GM23338 (cell line): Measurements from ENCODE around the gene COLQ. TPM values are rescaled to one million over a fixed set of nuclear protein-coding genes. Genes with fewer than 3 reads are reported as not detected.

Source experiments
- ATAC-seq: fragments of 200-7000 bp; cut with Tn5 transposase; 3 replicates; pipeline ENCODE4 v1.9.1; 2020
- DNase-seq: peaks from one replicate; pipeline ENCODE4 v3.0.0-alpha.2; 2015; ENCODE audit warnings: low spot score
- H2AFZ ChIP-seq: fragments of 200-600 bp; sonication (generic); 2 replicates; pipeline ENCODE4 v1.8.0; 2016; ENCODE audit warnings: antibody characterized with exemption, mild to moderate bottlenecking, moderate library complexity
- H3F3A ChIP-seq: fragments of 200-600 bp; sonication (generic); replicated peaks from 2 replicates; pipeline ENCODE4 v1.8.0; 2017; ENCODE audit warnings: antibody characterized with exemption, mixed run types, low read depth
- H3K27ac ChIP-seq: fragments of 200-600 bp; sonication (generic); 2 replicates; pipeline ENCODE4 v1.6.1; 2016; ENCODE audit warnings: low read depth
- H3K27me3 ChIP-seq: fragments of 200-600 bp; sonication (generic); 2 replicates; pipeline ENCODE4 v1.8.0; 2016; ENCODE audit warnings: mild to moderate bottlenecking, mixed run types, moderate library complexity; ENCODE audit not compliant: insufficient read depth
- H3K36me3 ChIP-seq: fragments of 200-600 bp; sonication (generic); 2 replicates; pipeline ENCODE4 v1.8.0; 2016; ENCODE audit warnings: mild to moderate bottlenecking; ENCODE audit not compliant: insufficient read depth
- H3K4me1 ChIP-seq: fragments of 200-600 bp; sonication (generic); 2 replicates; pipeline ENCODE4 v1.8.0; 2016; ENCODE audit warnings: mild to moderate bottlenecking, moderate library complexity; ENCODE audit not compliant: insufficient read depth
- H3K4me2 ChIP-seq: fragments of 200-600 bp; sonication (generic); 2 replicates; pipeline ENCODE4 v1.7.1; 2017; ENCODE audit warnings: mixed run types
- H3K4me3 ChIP-seq: fragments of 200-600 bp; sonication (generic); 2 replicates; pipeline ENCODE4 v1.6.1; 2016; ENCODE audit warnings: mixed run types
- H3K79me2 ChIP-seq: fragments of 200-600 bp; sonication (generic); replicated peaks from 2 replicates; pipeline ENCODE4 v1.8.0; 2017; ENCODE audit warnings: mild to moderate bottlenecking; ENCODE audit not compliant: insufficient read depth
- H3K9me2 ChIP-seq: fragments of 200-600 bp; sonication (generic); 2 replicates; pipeline ENCODE4 v1.8.0; 2017; ENCODE audit not compliant: insufficient read depth
- H4K20me1 ChIP-seq: fragments of 200-600 bp; sonication (generic); replicated peaks from 2 replicates; pipeline ENCODE4 v1.8.0; 2017; ENCODE audit warnings: mild to moderate bottlenecking; ENCODE audit not compliant: insufficient read depth
- H3K27ac Mint-ChIP-seq: 2 replicates; pipeline ENCODE4 v1.8.0; 2020; ENCODE audit warnings: inconsistent platforms, mild to moderate bottlenecking, moderate library complexity, mixed read lengths
- H3K27me3 Mint-ChIP-seq: 3 replicates; pipeline ENCODE4 v1.8.0; 2022; ENCODE audit warnings: low read depth, mild to moderate bottlenecking, moderate library complexity, mixed read lengths, inconsistent platforms; ENCODE audit not compliant: insufficient read depth, poor library complexity
- H3K36me3 Mint-ChIP-seq: 3 replicates; pipeline ENCODE4 v1.8.0; 2021; ENCODE audit warnings: low read depth, mild to moderate bottlenecking, inconsistent platforms, moderate library complexity, mixed read lengths
- H3K4me1 Mint-ChIP-seq: 3 replicates; pipeline ENCODE4 v1.8.0; 2020; ENCODE audit warnings: mild to moderate bottlenecking, inconsistent platforms, mixed read lengths
- H3K4me3 Mint-ChIP-seq: 3 replicates; pipeline ENCODE4 v1.8.0; 2021; ENCODE audit warnings: moderate library complexity, mild to moderate bottlenecking, inconsistent platforms, mixed read lengths
- H3K9me3 Mint-ChIP-seq: 3 replicates; pipeline ENCODE4 v1.8.0; 2020; ENCODE audit warnings: moderate library complexity, mild to moderate bottlenecking, inconsistent platforms, mixed read lengths
- CREB1 ChIP-seq: fragments of 250-450 bp; sonication (Bioruptor Pico); IDR thresholded peaks from 2 replicates; pipeline ENCODE4 v1.5.0; 2020; ENCODE audit warnings: low read depth, mild to moderate bottlenecking, moderate library complexity
- CTCF ChIP-seq, 2 experiments: fragments of 200-600 bp in 1 of 2; sonication (generic) in 1 of 2; conservative IDR thresholded peaks; 2 replicates each; pipeline versions ENCODE4 v1.5.1 to v1.6.1; 2016 to 2017; ENCODE audit warnings: antibody characterized with exemption in 2 of 2, low read depth in 2 of 2, mild to moderate bottlenecking in 2 of 2, moderate library complexity in 1 of 2
- ETS1 ChIP-seq: IDR thresholded peaks from 2 replicates; pipeline ENCODE4 v1.6.1; 2016; ENCODE audit warnings: antibody characterized with exemption
- EZH2 ChIP-seq: fragments of 200-600 bp; sonication (generic); IDR thresholded peaks from one replicate; pipeline ENCODE4 v1.8.0; 2017; ENCODE audit warnings: antibody characterized with exemption, mild to moderate bottlenecking, low read depth; ENCODE audit not compliant: unreplicated experiment
- EZH2phosphoT487 ChIP-seq: fragments of 200-600 bp; sonication (generic); IDR thresholded peaks from one replicate; pipeline ENCODE4 v1.8.1; 2018; ENCODE audit warnings: antibody characterized with exemption; ENCODE audit not compliant: unreplicated experiment
- JUNB ChIP-seq: IDR thresholded peaks from one replicate; pipeline ENCODE4 v1.6.1; 2016; ENCODE audit warnings: antibody characterized with exemption; ENCODE audit not compliant: unreplicated experiment
- ZNF114 ChIP-seq: fragments of 250-450 bp; sonication (Bioruptor Pico); IDR thresholded peaks from 2 replicates; pipeline ENCODE4 v1.5.0; 2020; ENCODE audit warnings: mild to moderate bottlenecking, moderate library complexity
- ZNF331 ChIP-seq: fragments of 250-450 bp; sonication (Bioruptor Pico); IDR thresholded peaks from 2 replicates; pipeline ENCODE4 v1.5.0; 2020; ENCODE audit warnings: low read depth, mild to moderate bottlenecking, moderate library complexity
- polyA plus RNA-seq: library from polyadenylated mRNA; unstranded; fragments of >200 nt; fragmentation: Nextera tagmentation; extraction: Ambion mirVana; gene quantifications from 2 replicates; pipeline ENCODE4 v1.2.1, GENCODE V29; 2016
- total RNA-seq: library from RNA; depleted of rRNA; stranded (reverse); fragments of >200 nt; shearing (Covaris generic); gene quantifications from 2 replicates; pipeline ENCODE4 v1.2.3, GENCODE V29; 2014

The COLQ gene
- total and polyA plus RNA-seq, 2 experiments from 2014 or later, result 0.78 to 2.0 TPM

DNA sequence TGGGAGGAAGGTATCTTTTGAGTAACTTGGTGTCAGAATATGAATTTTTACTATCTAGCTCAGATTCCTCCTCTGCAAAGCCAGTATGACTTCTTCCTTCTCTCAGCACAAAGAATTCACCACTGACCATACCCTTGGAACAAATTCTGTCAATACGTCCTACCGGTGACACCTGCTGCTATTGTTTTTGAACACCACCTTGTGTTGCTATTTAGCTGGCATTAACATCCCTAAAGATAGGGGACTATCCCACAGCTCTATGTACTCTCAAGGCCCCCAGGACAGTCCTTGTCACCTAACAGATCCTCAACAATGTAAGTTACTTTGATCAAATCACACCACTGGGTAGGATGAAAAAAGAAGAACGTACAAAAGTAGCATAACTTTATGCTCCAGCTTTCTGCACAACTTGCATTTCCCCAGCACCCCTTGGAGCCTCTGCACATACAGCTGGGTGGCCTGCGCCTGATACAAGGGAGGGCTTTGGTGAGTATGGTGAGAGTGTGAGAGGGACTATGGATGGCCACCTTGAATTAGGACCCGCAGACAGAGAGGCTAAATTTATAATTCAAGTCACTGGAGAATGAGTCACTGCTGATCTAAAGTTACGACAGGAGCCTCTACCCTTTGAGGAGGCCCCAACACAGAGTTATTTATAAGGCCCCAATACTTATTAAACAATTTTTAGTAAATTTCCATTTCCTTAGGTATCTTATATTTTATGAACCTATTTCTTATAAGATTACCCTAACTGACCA lies 2.3 kb upstream of the COLQ start:
- H2AFZ ChIP-seq, result no peak overlapping the region
- H3K4me3 ChIP-seq, result no peak overlapping the region
- H4K20me1 ChIP-seq, result no peaks in the 10 kb centered on the region
- Mint-ChIP-seq H3K4me1 (peaks cover 32% of the 10 kb centered on the region), H3K27me3 (peaks cover 27% of the 10 kb centered on the region), H3K27ac (no peak overlapping the region), H3K4me3 (no peak overlapping the region), H3K9me3 (no peaks in the 10 kb centered on the region; the same call in 2 of the 3 replicates), H3K36me3 (no peaks in the 10 kb centered on the region)
- no peak; the same call in 2 of the 3 replicates for ATAC-seq
- H3K27me3 ChIP-seq, result peaks cover 21% of the 10 kb centered on the region
- H3K4me2 ChIP-seq, result no peak overlapping the region
- peak; percentile 26 for DNase-seq
- no peaks in the 10 kb centered on the region; the same call in 1 of the 2 replicates for H3K9me2 ChIP-seq
- TF ChIP-seq ETS1 (no peak), ZNF331 (CRISPR knock-in tag) (no peak), ZNF114 (CRISPR knock-in tag) (no peak), EZH2 (no peak), EZH2phosphoT487 (no peak), CTCF (conservative IDR thresholded peaks at IDR 0.05; ENCODE audit: low read depth in 2 of 2) (peak in 1 of 2 experiments; percentile 14; a peak in 1 of 4 replicates), JUNB (no peak), CREB1 (no peak)
- no peaks in the 10 kb centered on the region for H3F3A ChIP-seq
- H3K36me3 ChIP-seq, result no peaks in the 10 kb centered on the region
- H3K4me1 ChIP-seq, result peaks cover 10% of the 10 kb centered on the region
- H3K27ac ChIP-seq, result no peak overlapping the region
- no peaks in the 10 kb centered on the region for H3K79me2 ChIP-seq

DNA sequence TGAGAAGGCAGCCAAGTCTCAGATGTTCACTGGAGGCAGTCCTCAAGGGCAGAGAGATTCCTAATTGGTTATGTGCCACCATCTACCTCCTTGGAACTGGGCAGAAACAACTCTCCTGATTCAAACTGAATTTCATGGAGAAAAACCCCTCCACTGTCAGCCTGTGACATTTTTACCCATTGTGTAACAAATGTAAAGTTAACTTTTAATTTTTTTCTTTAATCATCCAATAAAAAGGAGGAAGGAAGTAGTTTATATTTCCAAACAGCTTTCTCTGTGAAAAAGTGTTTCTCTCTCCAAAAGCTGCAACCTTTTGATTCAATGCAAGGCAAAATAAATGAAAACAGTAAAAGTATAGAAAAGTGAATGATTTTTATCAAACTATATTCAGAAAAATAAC lies 510 bp upstream of the COLQ start:
- no peak for ATAC-seq
- Histone ChIP-seq H2AFZ (no peak overlapping the region), H3K4me2 (peak overlapping the region; percentile 69), H3K27ac (no peak overlapping the region), H3K27me3 (peaks cover 21% of the 10 kb centered on the region), H3K9me2 (no peaks in the 10 kb centered on the region; the same call in 1 of the 2 replicates), H4K20me1 (no peaks in the 10 kb centered on the region), H3K4me1 (peaks cover 10% of the 10 kb centered on the region), H3F3A (no peaks in the 10 kb centered on the region), H3K79me2 (no peaks in the 10 kb centered on the region), H3K36me3 (no peaks in the 10 kb centered on the region), H3K4me3 (no peak overlapping the region; the same call in 1 of the 2 replicates)
- TF ChIP-seq ETS1 (no peak), EZH2phosphoT487 (no peak)
- peaks cover 27% of the 10 kb centered on the region for H3K27me3 Mint-ChIP-seq
- H3K27ac Mint-ChIP-seq, result no peak overlapping the region
- no peak overlapping the region; the same call in 2 of the 3 replicates for H3K4me3 Mint-ChIP-seq
- DNase-seq, result no peak
- H3K36me3 Mint-ChIP-seq, result no peaks in the 10 kb centered on the region
- H3K9me3 Mint-ChIP-seq, result no peaks in the 10 kb centered on the region; the same call in 2 of the 3 replicates
- peaks cover 28% of the 10 kb centered on the region for H3K4me1 Mint-ChIP-seq
